Measurements from ENCODE around the gene ZBP1.

Gene ZBP1

DNA sequence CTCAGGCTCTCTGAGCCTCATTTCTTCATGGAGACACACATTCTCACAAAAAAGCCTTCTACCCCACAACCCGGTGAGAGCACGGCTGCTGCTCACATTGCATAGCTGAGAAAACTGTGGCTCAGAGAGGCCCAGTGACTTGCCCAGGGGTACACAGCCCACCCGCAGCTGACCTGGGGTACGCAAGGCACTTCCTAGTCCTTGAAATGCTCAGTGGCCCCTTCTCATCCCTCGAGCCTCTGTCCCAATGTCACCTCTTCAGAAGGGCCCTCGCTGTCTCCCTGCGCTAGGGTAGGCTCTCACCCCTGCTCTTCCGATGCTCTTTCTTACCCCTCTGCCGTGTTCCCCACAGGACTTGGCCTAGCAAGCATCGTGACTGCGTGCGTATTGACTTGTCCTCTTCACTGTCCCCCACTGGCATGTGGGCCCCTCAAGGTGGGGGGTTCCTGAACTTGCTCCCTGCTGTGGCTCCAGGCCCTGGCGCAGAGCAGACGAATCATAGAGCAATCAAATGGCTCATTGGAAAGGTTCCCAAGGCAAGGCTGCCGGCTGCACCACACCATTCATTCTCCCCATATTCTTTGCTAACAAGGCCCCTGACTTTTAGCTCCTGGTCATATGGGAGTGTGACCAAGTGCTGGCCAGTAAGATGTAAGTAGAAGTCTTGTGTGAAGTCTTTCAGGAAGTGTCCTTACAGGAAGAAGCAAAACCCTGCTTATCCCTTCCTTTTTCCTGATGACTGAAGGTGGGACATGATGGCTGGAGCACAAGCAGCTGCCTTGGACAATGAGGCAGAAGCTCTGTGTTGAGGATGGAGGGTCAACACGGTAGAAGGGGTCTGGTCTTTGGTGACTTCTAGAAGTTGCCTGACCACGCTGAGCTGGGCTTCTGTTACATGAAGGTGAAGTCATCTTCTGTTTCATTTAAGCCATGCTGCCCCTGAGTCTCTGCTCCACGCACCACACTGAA, 36.7 kb downstream of the ZBP1 start:
- DNase-seq: no peak

DNA sequence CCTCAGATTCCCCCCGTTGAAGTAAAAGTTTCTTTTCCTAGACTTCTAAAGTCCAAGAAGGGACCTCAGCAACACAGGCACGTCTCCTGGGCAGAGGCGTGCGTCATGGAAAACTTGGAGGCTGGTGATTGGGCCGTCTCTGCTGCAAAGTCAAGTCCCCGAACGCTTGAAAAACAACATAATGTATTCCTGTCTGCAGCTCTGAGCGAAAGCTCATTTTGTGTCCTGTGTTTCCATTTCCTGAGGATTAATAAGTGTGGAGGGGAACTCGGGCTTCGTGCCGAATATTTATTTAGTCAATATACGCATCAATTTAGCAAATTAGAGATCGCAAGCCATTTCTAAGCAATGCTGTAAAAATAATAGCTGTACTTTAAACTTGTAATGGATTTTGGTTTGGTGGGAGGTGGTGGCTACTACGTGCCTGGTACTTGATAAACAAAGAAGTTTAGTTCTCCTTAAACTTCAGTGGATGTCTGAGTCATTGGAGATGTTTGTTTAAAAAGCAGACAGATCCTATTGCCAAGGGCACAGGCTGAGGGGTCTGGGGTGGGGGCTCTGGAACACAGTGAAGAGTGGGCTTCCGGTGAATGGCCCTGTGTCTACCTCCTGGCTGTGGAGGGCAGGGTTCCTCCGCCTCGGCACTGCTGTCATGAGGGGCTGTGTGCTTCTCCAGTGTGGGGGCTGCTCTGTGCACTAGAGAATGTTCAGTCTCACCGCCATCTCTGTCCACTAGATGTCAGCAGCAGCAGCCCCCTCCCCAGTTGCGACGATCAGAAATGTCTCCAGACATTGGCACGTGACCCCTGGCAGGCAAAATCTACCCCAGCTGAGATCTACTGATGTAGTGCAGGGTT, 37.6 kb downstream of the ZBP1 start:
- DNase-seq: no peak

DNA sequence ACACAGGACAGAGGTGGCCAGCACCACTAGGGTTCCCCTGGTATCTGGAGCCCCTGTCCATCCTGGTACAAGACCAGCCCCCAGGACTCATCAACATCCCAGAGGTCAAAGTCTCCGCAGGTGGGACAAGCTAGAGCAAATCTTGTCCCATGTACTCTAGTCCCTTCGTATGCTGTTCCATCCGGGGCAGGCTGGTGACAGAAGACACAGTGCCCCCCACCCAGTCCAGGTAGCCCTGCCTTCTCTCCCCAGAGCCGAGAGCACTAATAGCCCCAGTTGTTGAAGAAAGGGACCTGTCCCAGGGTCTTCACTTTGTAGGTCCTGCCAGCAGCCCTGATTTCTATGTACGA, 38.2 kb downstream of the ZBP1 start:
- no peak for DNase-seq

DNA sequence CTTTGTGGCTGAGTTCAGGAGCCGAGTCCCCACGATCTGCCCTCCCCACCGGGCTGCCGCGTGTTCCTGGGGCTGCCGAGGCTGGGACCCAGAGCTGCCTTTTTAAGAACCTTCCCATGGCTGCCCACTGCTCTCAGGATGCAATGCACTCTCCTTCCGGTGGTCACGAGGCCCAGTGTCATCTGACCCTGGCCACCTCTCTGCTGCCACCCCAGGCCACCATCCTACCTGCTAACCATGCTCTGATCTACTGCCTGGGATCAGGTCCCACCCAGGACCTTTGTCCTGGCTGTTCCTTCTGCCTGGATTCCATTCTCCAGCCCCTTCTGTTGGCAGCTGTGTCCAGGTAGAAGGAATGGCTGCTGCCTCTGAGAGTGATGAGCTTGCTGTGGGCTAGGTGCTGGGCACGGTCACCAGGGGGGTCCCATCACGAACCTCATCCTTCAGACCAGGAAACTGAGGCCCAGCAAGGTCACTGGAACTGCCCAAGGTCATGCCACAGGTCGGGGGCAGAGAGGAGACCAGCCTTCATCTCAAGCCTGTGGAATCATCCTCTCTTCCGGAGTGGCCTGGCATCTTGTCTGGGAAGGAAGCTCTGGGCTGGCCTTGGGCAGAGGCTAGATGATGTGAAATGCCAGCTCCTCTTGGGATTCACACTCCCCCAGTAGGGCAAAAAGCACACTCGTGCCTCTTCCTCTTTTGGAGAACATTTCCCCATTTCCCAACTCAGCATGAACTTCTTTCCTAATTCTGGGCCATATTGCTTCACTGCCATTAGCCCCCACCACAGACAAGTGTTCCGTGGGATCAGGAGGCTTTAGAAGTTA, 38.8 kb downstream of the ZBP1 start:
- no peak for DNase-seq

DNA sequence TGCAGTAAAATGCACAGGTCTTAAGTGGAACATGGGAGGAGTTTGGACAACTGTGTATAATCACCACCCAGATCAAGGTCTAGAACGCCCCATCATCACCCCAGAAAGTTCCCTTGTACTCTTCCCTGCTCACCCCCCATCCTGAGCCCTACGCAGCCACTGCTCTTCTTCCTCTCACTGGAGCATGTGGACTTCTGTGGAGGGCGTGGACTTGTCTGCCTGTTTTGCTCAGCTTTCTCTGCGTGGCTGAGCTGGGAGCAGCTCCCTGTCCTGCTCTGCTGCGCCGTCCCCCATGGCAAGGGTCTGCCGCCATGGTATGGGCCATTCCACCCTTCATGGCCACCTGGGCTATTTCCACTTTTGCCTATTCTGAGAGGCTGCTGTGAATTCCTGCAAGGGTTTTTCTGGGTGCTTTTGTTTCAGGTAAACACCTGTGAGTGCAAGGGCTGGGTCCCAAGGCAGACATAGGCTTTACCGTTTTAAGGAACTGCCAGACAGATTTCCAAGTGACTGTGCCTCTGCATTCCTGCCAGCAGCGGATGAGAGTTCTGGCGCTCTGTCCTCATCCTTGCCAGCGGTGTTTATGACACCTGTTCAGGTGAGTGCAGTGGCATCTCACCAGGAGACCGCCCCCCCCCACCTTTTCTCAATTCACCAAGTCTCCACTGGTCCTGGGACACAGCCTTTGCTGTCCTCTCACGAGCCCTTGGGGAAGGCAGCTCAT, 39.6 kb downstream of the ZBP1 start:
- DNase-seq: no peak

DNA sequence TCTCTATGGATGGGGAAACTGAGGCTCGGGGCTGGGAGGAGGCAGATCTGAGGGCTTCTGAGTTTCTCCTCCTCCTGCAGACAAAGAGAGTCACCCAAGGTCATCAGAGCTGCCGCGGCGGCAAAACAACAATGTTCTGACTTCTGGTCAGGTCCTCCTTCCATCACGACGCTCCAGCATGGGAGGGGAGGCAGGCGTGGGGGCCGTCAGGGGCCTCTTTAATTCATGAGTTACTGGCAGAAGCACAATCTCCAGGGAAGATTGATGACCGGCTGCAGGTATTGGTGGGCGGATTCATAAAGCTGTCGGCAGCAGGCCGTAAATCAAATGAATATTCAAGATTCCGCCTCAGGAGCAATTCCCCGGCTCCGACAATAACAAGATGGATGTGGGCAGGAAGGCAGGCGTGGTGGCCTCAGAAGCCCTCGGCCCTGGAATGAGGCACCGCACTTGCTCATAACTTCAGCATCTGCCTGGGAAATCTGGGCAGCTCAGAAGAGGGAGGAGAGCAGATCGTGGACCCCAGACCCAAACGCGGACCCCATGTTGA, 40.3 kb downstream of the ZBP1 start:
- DNase-seq: no peak

DNA sequence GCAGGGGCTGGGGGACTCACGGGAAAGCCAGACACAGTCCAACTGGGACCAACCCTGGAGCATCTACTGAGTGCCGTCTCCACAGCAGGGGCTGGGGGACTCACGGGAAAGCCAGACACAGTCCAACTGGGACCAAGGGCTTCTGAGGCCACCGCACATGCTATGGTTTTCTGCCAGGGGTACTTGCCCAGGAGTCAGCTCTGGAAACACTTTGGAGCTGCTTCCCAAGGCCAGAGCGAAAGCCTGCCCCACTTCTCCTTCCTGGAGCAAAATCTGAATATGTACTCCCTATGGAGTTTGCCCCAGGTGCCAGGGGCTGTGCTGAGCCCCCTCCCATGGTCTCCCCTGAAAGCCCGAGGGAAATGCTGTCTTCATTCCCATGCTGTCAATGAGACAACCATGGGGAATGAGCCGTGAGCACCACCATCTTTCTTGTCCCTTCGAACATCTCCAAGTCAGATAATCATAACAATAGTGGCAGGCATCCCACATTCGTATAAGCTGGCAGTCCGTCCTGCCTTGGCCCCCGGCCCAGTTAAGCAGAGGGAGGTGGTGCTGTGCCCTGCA, 40.8 kb downstream of the ZBP1 start:
- DNase-seq: no peak

DNA sequence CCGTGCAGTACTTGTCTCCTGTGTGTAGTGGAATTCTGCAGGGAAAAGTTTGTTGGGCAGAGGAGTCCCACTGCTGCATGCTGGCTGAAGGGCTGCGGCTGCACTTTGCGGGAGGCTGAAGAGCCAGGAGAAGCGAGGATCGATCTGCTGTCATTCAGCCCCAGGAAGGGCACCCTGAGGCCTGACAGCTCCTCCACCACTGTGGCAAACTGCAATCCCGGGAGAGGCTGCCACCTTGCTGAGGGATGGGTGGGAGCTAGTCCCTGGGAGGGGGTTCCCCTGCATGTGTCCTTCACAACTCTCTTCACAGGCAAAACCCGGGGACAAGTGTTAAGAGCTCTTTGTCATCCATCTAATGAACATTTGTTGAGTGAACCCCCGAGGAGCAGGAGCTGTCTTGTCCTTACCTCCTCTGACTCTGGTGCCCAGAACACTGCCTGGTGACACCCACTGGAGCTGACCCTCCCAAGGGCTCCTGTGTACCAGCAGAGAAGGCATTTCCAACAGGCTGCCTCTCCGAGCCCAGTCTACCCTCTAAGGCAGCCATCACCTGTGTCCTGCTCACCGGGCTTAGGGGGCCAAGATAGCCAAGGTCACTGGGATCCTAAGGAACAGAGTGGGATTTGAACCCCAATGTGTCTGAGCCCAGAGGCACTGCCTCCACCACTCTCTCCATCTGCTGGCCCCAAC, 41.6 kb downstream of the ZBP1 start:
- no peak for DNase-seq

DNA sequence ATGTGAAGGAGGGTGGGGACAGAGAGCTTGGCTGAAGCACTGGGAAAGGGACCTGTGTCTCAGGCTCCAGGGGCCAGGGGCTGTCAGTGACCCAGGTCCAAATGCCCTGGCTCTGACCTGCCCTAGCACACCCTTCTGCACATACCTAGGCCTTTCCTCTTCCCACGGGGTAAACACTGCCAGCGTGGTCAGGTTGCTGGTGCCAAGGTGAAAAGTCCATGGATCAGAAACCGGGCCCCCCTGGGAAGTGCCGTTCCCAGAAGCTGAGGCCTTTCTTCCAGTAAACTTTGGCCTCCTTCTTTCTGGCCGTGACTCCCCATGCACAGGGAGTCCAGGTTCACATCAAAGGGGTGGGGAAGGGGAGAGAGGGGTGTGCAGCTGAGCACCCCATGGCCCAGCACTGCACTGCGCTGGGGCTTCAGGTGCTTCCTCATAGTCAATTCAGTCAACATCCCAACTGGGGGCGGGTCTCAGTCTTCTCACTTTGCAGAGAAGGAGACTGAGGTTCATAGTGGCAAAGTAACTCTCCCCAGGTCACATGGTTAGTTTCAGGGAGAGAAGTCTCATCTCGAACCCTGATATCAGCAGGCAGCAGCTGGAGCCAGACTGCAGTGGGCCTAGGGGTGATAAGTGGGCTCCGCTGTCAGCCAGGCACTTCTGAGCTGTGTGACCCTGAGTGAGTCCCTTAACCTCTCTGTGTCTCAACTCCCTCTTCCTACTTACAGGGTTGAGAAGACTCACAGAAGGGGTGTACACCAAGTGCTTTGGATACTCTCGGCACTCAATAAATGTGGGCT, 42.3 kb downstream of the ZBP1 start:
- no peak for DNase-seq

DNA sequence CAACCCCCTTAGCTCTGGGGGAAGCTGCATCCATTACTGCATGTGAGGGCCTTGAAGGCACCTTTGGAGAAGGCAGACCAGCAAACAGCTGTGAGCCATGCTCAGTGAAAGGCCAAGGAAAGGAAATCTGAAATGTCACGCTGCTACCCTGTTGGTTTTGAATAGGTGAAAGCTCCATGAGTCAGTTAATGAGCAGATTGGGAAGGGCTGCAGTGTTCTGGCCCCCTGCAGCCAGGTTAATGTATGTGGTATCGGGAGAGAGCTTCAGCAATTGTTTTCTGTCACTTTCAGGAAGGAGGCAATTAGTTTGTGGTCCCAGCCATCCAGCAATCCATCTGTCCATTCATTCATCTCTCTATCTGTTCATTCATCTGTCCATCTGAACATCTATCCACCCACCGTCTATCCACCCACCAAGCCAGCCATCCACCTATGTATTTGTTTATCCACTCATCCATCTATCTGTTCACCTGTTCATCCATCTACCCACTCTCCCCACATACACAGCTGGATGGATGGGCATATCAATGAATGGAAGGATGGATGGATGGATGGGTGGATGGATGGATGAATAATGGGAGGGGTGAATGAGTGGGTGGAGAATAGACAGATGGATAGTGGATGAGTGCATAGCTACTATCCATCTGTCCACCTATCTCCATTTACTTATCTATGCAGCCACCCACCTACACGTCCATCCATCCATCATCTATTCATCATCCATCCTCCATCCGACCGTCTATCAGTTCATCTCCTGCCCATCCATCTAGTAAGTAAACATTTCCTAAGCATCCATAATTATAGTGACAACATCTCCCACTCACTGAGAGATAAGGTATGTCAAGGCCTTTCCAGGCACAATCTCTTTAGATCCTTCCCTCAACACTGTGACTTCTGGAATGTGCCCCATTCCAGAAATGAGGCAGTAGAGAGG, 43.3 kb downstream of the ZBP1 start:
- DNase-seq: no peak

DNA sequence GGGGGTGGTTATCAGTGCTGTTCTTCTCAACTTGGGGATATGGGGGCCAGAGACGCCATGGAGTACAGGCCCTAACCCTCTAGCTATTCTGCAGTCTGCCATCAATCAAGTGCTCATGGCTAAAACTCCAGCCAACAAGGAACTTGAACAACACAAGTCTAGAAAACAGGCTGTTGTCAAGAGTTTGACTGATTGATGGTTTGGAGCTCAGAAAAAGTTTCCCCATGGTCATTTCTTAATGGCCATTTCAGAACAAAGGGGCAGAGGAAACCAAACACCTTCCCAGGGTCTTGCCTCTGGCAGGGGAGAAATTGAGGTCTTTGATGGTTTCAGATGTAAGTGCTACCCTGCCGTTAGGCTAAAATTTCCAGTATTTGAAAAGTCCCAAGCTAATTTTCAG, 44.2 kb downstream of the ZBP1 start:
- no peak for DNase-seq

DNA sequence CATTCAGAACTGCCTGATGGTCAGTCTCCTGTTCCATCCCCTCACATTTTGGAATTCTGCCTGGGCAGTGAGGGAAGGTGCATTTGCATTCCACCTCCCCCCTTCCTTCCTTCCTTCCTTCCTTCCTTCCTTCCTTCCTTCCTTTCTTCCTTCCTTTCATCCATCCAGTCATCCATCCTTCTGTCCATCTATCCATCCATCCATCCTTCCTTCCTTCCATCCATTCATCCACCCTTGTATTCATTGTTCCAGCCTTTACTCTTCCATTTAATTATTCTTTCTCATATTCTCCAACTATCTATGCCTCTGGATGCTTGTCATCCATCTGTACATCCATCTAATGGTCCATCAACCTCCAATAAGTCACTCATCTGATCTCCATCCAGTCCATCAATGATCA, 45.3 kb downstream of the ZBP1 start:
- DNase-seq: no peak

DNA sequence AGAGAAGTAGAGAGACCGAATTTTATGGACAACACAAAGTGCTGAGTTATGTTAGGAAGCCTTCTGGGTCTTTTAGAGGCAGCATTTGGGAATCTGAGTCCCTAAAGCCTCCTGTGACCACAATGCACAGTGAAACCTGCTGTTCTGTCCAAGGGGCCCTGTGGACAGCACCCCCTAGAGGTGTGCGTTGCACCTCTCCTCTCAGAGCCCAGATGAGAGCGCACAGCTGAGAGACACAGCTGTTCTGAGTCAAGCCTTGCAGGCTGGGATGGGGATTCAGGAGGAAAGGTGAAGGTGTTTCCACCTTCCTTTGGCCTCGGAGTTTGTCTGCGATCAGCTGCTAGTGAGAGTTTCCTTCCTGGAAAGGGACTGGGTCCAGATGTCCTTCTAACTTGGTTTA, 46.3 kb downstream of the ZBP1 start:
- no peak for DNase-seq

DNA sequence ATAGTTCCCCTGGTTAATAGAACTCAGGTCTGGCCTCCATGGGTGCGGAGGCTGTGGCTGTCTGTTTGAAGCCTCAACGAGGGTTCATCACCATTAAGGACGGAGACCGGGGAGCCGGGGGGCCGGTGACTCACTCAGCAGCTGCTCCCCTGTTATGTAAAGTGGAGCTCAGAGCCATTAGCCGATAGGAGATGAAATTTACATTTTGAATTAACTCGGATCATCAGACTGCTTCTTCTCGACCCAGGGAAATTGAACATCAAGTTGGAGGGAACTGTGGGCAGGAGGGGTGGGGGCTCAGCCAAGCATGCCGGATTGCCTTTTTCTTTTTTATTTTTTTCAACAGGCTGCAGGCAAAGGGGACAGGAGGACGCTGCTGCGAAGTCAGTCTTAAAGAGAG, 47.0 kb downstream of the ZBP1 start:
- DNase-seq: no peak

DNA sequence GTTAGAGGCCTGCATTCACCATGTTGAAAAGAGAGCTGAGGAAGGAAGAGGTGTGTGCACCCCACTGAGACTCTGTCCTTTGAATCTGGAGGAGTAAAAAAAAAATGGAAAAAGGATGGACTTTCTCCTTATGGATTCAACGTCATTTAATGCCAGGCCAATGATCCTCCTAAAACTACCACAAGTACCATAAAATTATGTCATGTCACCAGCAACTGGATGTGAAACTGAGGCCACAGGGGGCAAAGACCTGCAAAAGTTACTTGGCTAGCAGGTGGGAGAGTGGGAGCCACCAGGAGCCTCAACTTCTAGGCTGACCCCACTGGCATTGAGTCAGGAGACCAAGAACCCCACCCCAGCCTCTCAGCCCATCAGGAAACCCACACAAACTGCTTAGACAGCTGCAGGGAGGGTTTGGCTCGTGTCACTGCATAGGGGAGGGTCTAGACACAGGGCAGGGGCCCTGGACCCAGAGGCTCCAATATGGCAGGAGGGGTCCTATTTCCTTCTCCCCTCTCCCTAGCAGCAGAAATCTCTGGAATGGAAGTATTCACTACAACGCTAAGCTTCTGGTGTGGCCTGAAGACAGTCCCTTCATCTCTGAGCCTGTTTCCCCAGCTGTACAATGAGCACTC, 48.3 kb downstream of the ZBP1 start:
- no peak for DNase-seq

DNA sequence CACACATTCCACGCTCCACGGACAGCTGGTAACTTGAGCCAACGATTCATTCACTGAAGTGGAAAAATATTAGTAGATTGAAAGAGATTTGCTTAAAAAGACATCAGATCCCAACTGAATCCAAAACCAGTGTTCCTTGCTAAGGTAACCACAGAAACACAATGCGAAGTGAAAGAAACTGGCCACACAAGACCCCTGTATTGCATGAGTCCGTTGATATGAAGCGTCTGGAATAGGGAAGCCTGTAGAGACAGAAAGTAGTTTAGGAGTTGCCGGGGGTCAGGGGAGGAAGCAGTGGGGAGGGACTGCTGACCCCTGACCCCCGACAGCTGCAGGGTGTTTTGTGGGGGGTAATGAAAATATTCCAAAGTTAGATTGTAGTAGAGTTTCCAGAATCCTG, 49.3 kb downstream of the ZBP1 start:
- no peak for DNase-seq

DNA sequence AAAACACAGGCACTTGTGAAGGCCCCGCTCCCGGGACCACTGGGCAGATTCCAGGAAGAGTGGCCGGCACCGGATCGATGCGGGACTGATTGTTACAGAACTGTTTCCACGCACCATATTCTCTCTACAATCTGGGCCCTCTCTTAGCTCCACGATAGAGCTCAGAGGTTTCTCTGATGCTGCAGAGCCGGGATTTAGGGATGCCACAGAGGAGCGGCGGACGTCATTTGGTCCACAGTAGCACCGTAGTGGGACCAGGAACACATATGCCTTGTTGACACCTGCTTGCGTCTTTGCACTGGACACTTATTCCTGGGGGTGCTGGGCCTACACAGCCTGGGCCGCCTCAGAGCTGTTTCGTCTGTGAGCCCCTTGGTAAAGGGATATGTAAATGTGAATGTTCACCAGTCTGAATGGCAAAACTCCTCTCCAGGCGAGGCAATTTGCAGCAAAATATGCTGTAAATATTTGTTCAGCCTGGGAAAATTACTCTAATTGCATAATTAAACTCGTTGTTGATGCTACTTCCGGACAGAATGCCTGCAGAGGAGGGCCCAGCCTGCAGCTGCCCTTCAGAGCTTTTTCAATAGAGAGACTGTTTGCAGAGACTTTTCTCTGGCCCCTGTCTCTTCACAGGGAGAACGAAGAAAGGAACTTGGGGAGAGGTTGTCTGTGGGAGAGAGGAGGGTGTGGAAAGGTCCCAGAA, 49.9 kb downstream of the ZBP1 start:
- DNase-seq: no peak

DNA sequence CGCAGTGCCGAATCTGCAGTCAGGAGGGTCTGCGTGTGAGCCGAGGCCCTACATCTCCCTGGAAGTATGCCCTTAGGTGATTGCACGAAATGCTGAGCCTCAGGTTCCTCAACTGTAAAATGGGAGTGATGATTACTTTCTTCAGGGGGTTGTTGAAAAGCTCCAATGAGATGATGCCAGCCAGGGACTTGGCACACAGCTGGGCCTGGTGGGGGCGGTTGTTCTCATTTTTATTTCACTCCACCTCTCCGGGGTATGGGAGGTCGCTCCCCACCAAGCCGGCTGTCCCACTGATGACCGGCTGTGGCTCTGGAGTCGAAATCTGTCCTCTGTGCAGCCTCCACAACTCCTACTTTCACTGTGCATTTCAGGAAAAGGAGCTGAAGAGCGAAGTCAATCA, 51.3 kb downstream of the ZBP1 start:
- DNase-seq: no peak

Data from midbrain (tissue), 1 donor.